Myocyte (in vitro differentiated cells): ENCODE results near the gene PRAC1. TPM values are rescaled to one million over a fixed set of nuclear protein-coding genes. Genes with fewer than 3 reads are reported as not detected.

Source experiments
- DNase-seq: peaks from one replicate; pipeline ENCODE4 v3.0.0-alpha.2; 2012; ENCODE audit warnings: low read depth
- polyA plus RNA-seq: library from polyadenylated mRNA; unstranded; fragments of >200 nt; gene quantifications from one replicate; pipeline ENCODE4 v1.2.1, GENCODE V29; 2012; ENCODE audit warnings: missing spikeins
- total RNA-seq: library from RNA; depleted of rRNA; stranded (reverse); fragments of >200 nt; gene quantifications from 2 replicates; pipeline ENCODE4 v1.2.3, GENCODE V29; 2014

Gene PRAC1
- total RNA-seq: not detected in 2 replicates
- not detected for polyA plus RNA-seq

- no peak for DNase-seq
Measured at GRCh38 chr17:48722201-48722907, at the start of gene PRAC1. TSS of gene PRAC1 (minus strand) at chr17:48722518. CDS start at chr17:48722392, 126 bp downstream.

- no peak for DNase-seq
Measured at GRCh38 chr17:48770954-48771353, 48.6 kb upstream of the PRAC1 start.

GRCh38 chr17:48769009-48769675, 46.8 kb upstream of the PRAC1 start:
- peak; percentile 35 for DNase-seq

- no peak for DNase-seq
Measured at GRCh38 chr17:48767263-48767774, 45.0 kb upstream of the PRAC1 start.

GRCh38 chr17:48761114-48761513, 38.8 kb upstream of the PRAC1 start:
- no peak for DNase-seq

- no peak for DNase-seq
Measured at GRCh38 chr17:48760411-48760810, 38.1 kb upstream of the PRAC1 start.

- DNase-seq: no peak
Measured at GRCh38 chr17:48759288-48759687, 37.0 kb upstream of the PRAC1 start.

- DNase-seq: no peak
Measured at GRCh38 chr17:48757524-48757961, 35.2 kb upstream of the PRAC1 start.

- DNase-seq: no peak
Measured at GRCh38 chr17:48756830-48757251, 34.5 kb upstream of the PRAC1 start.

GRCh38 chr17:48755356-48755755, 33.0 kb upstream of the PRAC1 start:
- DNase-seq: no peak

- DNase-seq: no peak
Measured at GRCh38 chr17:48754500-48755261, 32.4 kb upstream of the PRAC1 start.

GRCh38 chr17:48753794-48754499, 31.6 kb upstream of the PRAC1 start:
- peak; percentile 82 for DNase-seq

GRCh38 chr17:48752399-48753288, 30.3 kb upstream of the PRAC1 start:
- DNase-seq: no peak

- no peak for DNase-seq
Measured at GRCh38 chr17:48751733-48752398, 29.5 kb upstream of the PRAC1 start.

- DNase-seq: peak; percentile 60
Measured at GRCh38 chr17:48751172-48751571, 28.9 kb upstream of the PRAC1 start.

- no peak for DNase-seq
Measured at GRCh38 chr17:48749621-48750553, 27.6 kb upstream of the PRAC1 start.

GRCh38 chr17:48748718-48749566, 26.6 kb upstream of the PRAC1 start:
- DNase-seq: no peak
